ENCODE results near the gene ATXN7. TPM values are rescaled to one million over a fixed set of nuclear protein-coding genes. Genes with fewer than 3 reads are reported as not detected.

The ATXN7 gene
- polyA plus RNA-seq, 1 experiment: 10.7 TPM

DNA sequence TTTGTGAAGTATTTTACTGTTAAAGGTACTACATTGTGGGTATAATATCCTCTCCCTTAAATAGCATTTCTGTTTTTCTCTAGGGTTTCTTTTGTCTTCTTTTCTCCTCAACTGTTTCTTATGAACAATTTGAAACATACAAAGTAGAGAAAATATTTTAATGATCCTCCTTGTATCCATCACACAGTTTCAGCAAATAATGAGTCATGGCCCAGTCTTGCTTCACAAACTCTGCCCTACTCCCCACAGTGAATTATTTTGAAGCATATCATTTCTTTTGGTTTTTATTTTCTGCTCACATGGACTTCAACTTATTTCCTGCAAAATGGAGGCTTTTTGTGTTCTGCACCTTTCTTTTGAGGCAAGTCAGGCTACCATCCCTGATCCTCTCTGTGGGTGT lies 54.7 kb downstream of the ATXN7 start:
- Histone ChIP-seq H3K9me3 (ENCODE audit: control insufficient read depth, insufficient read depth, low read length) (no peaks in the 10 kb centered on the region), H3K27ac (ENCODE audit: low read depth, low read length) (no peak overlapping the region), H3K4me3 (ENCODE audit: low read depth, low read length) (no peak overlapping the region), H3K27me3 (ENCODE audit: control insufficient read depth, insufficient read depth, low read length) (no peaks in the 10 kb centered on the region)
- no peak for DNase-seq (ENCODE audit: low read depth, low spot score)
- TF ChIP-seq, protein P1, sequence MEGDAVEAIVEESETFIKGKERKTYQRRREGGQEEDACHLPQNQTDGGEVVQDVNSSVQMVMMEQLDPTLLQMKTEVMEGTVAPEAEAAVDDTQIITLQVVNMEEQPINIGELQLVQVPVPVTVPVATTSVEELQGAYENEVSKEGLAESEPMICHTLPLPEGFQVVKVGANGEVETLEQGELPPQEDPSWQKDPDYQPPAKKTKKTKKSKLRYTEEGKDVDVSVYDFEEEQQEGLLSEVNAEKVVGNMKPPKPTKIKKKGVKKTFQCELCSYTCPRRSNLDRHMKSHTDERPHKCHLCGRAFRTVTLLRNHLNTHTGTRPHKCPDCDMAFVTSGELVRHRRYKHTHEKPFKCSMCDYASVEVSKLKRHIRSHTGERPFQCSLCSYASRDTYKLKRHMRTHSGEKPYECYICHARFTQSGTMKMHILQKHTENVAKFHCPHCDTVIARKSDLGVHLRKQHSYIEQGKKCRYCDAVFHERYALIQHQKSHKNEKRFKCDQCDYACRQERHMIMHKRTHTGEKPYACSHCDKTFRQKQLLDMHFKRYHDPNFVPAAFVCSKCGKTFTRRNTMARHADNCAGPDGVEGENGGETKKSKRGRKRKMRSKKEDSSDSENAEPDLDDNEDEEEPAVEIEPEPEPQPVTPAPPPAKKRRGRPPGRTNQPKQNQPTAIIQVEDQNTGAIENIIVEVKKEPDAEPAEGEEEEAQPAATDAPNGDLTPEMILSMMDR (IDR thresholded peaks at IDR 0.05; ENCODE audit: low read depth, low read length): no peak
- ChIA-PET CTCF (no interaction called here), POLR2A (no interaction called here)

DNA sequence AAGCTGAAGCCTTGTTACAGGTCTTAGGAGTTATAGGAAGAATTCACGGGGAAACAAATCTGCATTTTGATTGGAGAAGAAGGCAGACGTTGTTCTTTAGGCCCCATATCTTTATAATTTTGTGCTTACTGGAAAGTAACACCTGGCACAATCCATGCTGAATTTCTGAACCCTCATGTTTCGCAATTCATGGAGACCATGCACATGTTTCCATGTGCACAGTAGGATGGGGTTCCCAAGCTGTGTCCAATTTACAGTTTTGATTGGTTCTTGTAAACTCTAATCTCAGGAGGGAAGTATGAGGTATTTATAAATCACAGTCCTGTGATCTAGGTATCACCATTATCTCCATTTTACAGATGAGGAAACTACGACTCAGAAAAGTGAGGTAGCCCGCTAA lies 56.3 kb downstream of the ATXN7 start:
- Histone ChIP-seq H3K27me3 (ENCODE audit: control insufficient read depth, insufficient read depth, low read length) (no peaks in the 10 kb centered on the region), H3K4me3 (ENCODE audit: low read depth, low read length) (no peak overlapping the region), H3K27ac (ENCODE audit: low read depth, low read length) (no peak overlapping the region), H3K9me3 (ENCODE audit: control insufficient read depth, insufficient read depth, low read length) (no peaks in the 10 kb centered on the region)
- ChIA-PET POLR2A (no interaction called here), CTCF (no interaction called here)
- DNase-seq (ENCODE audit: low read depth, low spot score): no peak
- TF ChIP-seq, protein P1 (IDR thresholded peaks at IDR 0.05; ENCODE audit: low read depth, low read length): no peak

DNA sequence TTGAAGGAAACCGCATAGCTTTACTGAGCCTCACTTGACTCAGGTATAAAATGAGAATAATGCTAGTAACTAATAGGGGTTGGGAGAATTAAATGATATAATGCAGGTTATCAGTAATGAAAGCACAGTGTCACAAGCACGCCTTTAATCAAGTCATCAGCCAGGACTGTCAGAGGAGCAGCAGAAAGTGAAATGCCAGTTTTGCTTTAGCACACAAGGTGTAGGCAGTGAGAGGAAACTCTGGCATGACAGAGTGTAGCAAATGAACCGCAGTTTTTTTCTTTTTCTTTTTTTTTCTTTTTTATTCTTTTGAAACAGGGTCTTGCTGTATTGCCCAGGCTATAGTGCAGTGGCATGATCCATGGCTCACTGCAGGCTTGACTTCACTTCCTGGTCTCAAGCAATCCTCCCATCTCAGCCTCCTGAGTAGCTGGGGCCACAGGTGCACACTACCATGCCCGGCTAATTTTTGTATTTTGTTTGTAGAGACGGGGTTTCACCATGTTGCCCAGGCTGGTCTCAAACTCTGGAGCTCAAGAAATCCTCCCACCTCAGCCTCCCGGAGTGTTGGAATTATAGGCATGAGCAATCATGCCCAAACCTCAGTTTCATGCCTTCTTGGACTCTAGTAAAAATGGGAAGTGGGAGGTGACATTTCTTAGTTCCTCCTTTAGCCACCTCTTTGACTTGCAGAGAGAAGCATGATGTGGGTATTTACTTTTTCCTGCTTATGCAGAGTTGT lies 58.2 kb downstream of the ATXN7 start:
- no peak overlapping the region for H3K27ac ChIP-seq (ENCODE audit: low read depth, low read length)
- H3K4me3 ChIP-seq (ENCODE audit: low read depth, low read length): no peak overlapping the region
- TF ChIP-seq, protein P1 (IDR thresholded peaks at IDR 0.05; ENCODE audit: low read depth, low read length): no peak
- no peak for DNase-seq (ENCODE audit: low read depth, low spot score)
- POLR2A ChIA-PET: no interaction called here
- no peaks in the 10 kb centered on the region for H3K27me3 ChIP-seq (ENCODE audit: control insufficient read depth, insufficient read depth, low read length)
- CTCF ChIA-PET: interaction anchor here (1.3 to 2.1 kb wide), 2 partner anchors 13 to 72 kb away, joined by 4 to 5 read pairs; no protein-coding TSS in a partner anchor
- H3K9me3 ChIP-seq (ENCODE audit: control insufficient read depth, insufficient read depth, low read length): no peaks in the 10 kb centered on the region

DNA sequence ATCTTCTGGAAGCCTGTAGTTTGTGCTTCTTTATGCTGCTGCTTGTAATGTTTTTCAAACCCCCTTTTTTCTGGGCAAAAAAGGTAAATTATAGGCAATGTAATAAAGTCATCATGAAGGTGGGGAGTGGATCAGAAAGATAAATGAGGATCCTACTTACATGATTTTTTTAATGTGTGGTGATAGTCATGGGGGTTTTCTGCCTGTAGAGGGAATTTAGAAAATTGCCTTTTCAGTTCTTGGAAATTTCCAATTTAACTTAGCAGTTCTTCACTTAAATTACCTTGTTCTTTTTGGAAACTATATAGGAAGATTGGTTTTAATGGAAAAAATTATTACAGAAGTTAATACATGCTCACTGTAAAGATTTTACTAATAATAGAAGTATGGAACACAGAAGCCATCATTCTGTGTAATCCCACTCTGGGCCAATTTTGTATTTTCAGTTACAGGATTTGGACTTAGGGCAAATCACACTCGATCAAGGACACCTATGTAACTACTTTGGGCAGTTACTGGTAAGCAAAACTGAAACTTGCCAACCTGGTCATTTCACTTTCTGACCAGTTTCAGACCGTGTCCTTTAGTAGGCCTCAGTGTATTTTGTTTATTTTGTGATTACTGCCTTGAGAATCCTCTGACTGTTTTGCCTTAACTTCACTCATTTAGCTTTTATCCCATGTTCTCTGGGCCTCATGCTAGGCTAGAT lies 59.0 kb downstream of the ATXN7 start:
- ChIA-PET POLR2A (no interaction called here), CTCF (interaction anchor here (2.1 kb wide), 1 partner anchor 71 kb away, joined by 5 read pairs; no protein-coding TSS in a partner anchor)
- Histone ChIP-seq H3K27me3 (ENCODE audit: control insufficient read depth, insufficient read depth, low read length) (no peaks in the 10 kb centered on the region), H3K9me3 (ENCODE audit: control insufficient read depth, insufficient read depth, low read length) (no peaks in the 10 kb centered on the region), H3K27ac (ENCODE audit: low read depth, low read length) (no peak overlapping the region), H3K4me3 (ENCODE audit: low read depth, low read length) (no peak overlapping the region)
- TF ChIP-seq, protein P1 (IDR thresholded peaks at IDR 0.05; ENCODE audit: low read depth, low read length): no peak
- DNase-seq (ENCODE audit: low read depth, low spot score): no peak

DNA sequence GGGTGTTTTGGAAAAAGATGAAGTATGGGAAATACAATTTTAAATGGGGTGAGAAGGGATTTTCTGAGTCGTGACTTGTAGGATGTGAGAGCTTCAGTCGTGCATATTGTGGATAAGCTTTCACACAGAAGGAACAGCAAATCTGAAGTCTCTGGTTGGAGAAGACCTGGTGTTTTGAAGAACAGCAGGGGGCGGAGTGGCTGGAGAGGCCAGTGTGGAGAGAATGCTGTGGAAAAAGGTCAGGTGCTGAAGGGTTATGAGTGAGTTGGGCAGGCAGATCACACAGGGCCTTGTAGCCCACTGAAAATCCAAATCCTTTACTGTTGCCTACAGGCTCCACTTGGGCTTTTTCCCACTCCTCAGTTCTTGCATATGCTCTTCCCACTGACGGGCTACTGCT lies 62.6 kb downstream of the ATXN7 start:
- POLR2A ChIA-PET: no interaction called here

More for the DNA sequence above, 62.6 kb downstream of the ATXN7 start:
- no peak overlapping the region for H3K27ac ChIP-seq (ENCODE audit: low read depth, low read length)
- H3K4me3 ChIP-seq (ENCODE audit: low read depth, low read length): no peak overlapping the region
- CTCF ChIA-PET: interaction anchor here (1.0 kb wide), 1 partner anchor 12 kb away, joined by 4 read pairs; no protein-coding TSS in a partner anchor
- DNase-seq (ENCODE audit: low read depth, low spot score): no peak
- H3K9me3 ChIP-seq (ENCODE audit: control insufficient read depth, insufficient read depth, low read length): no peaks in the 10 kb centered on the region
- no peaks in the 10 kb centered on the region for H3K27me3 ChIP-seq (ENCODE audit: control insufficient read depth, insufficient read depth, low read length)
- TF ChIP-seq, protein P1 (IDR thresholded peaks at IDR 0.05; ENCODE audit: low read depth, low read length): no peak

All from AG04450 (cell line).